H9 (cell line): Measurements from ENCODE around the gene MRTFA. TPM values are rescaled to one million over a fixed set of nuclear protein-coding genes. Genes with fewer than 3 reads are reported as not detected.
A peak's percentile ranks its signal among the peaks of the same experiment; 100 is the strongest.

Source experiments
- DNase-seq: peaks from one replicate; pipeline ENCODE4 v3.0.0-alpha.2; 2017
- H2AFZ ChIP-seq: one replicate; pipeline ENCODE4 v1.6.1; 2013; ENCODE audit warnings: mild to moderate bottlenecking, low read length, control low read depth, moderate library complexity
- H2AK5ac ChIP-seq: 2 replicates; pipeline ENCODE4 v1.6.1; 2013; ENCODE audit warnings: low read length, control low read depth, mixed read lengths; ENCODE audit not compliant: insufficient read length
- H2BK120ac ChIP-seq: one replicate; pipeline ENCODE4 v1.6.1; 2013; ENCODE audit warnings: low read depth, mild to moderate bottlenecking, low read length, control low read depth, inconsistent platforms; ENCODE audit not compliant: poor library complexity, severe bottlenecking
- H2BK12ac ChIP-seq: 2 replicates; pipeline ENCODE4 v1.6.1; 2013; ENCODE audit warnings: low read length, control low read depth, mixed read lengths, low read depth; ENCODE audit not compliant: insufficient read length
- H2BK15ac ChIP-seq: 2 replicates; pipeline ENCODE4 v1.6.1; 2013; ENCODE audit warnings: low read depth, low read length, control low read depth
- H2BK20ac ChIP-seq: one replicate; pipeline ENCODE4 v1.6.1; 2013; ENCODE audit warnings: low read depth, mild to moderate bottlenecking, low read length, control low read depth, inconsistent platforms; ENCODE audit not compliant: poor library complexity, severe bottlenecking
- H2BK5ac ChIP-seq: 2 replicates; pipeline ENCODE4 v1.6.1; 2013; ENCODE audit warnings: low read length, control low read depth, mixed read lengths; ENCODE audit not compliant: insufficient read length
- H3K14ac ChIP-seq: 2 replicates; pipeline ENCODE4 v1.6.1; 2013; ENCODE audit warnings: low read length, control low read depth; ENCODE audit not compliant: insufficient read depth
- H3K18ac ChIP-seq: 2 replicates; pipeline ENCODE4 v1.6.1; 2013; ENCODE audit warnings: low read depth, mild to moderate bottlenecking, mixed read lengths, low read length, control low read depth; ENCODE audit not compliant: insufficient read length
- H3K23ac ChIP-seq: 2 replicates; pipeline ENCODE4 v1.6.1; 2013; ENCODE audit warnings: low read length, control low read depth, mixed read lengths, low read depth; ENCODE audit not compliant: insufficient read length
- H3K23me2 ChIP-seq: 2 replicates; pipeline ENCODE4 v1.6.1; 2013; ENCODE audit warnings: low read depth, mild to moderate bottlenecking, mixed read lengths, low read length, control low read depth; ENCODE audit not compliant: insufficient read length, poor library complexity, severe bottlenecking
- H3K27ac ChIP-seq: 2 replicates; pipeline ENCODE4 v1.5.1; 2013; ENCODE audit warnings: low read length, control low read depth, mixed read lengths, low read depth; ENCODE audit not compliant: insufficient read length
- H3K27me3 ChIP-seq: 2 replicates; pipeline ENCODE4 v1.6.1; 2013; ENCODE audit warnings: low read length, control low read depth, inconsistent platforms; ENCODE audit not compliant: insufficient read depth
- H3K4ac ChIP-seq: 2 replicates; pipeline ENCODE4 v1.6.1; 2013; ENCODE audit warnings: low read depth, mild to moderate bottlenecking, control low read depth, inconsistent platforms, low read length, moderate library complexity
- H3K4me1 ChIP-seq: 2 replicates; pipeline ENCODE4 v1.6.1; 2013; ENCODE audit warnings: low read length, control low read depth, inconsistent platforms; ENCODE audit not compliant: insufficient read depth
- H3K4me2 ChIP-seq: 2 replicates; pipeline ENCODE4 v1.6.1; 2013; ENCODE audit warnings: low read length, control low read depth, mixed read lengths; ENCODE audit not compliant: insufficient read length, insufficient read depth
- H3K56ac ChIP-seq: 2 replicates; pipeline ENCODE4 v1.6.1; 2013; ENCODE audit warnings: low read depth, mild to moderate bottlenecking, mixed read lengths, low read length, control low read depth; ENCODE audit not compliant: insufficient read length
- H3K79me1 ChIP-seq: 2 replicates; pipeline ENCODE4 v1.6.1; 2013; ENCODE audit warnings: low read depth, mild to moderate bottlenecking, moderate library complexity, low read length, control low read depth, inconsistent platforms; ENCODE audit not compliant: insufficient read depth, poor library complexity, severe bottlenecking
- H3K79me2 ChIP-seq: 2 replicates; pipeline ENCODE4 v1.6.1; 2013; ENCODE audit warnings: low read length, control low read depth, inconsistent platforms; ENCODE audit not compliant: insufficient read depth
- H3K9ac ChIP-seq: 2 replicates; pipeline ENCODE4 v1.6.1; 2013; ENCODE audit warnings: low read length, control low read depth, mixed read lengths; ENCODE audit not compliant: insufficient read length; ENCODE audit errors: extremely low read depth
- H3K9me3 ChIP-seq: one replicate; pipeline ENCODE4 v1.6.1; 2013; ENCODE audit warnings: low read depth, low read length, inconsistent platforms; ENCODE audit not compliant: control insufficient read depth
- H3T11ph ChIP-seq: one replicate; pipeline ENCODE4 v1.6.1; 2013; ENCODE audit warnings: mild to moderate bottlenecking, low read length, control low read depth, inconsistent platforms
- H4K20me1 ChIP-seq: one replicate; pipeline ENCODE4 v1.6.1; 2013; ENCODE audit not compliant: control insufficient read depth, insufficient read length, insufficient read depth
- H4K5ac ChIP-seq: 2 replicates; pipeline ENCODE4 v1.6.1; 2013; ENCODE audit warnings: low read depth, mild to moderate bottlenecking, mixed read lengths, low read length, control low read depth; ENCODE audit not compliant: insufficient read length
- H4K8ac ChIP-seq: replicated peaks from 2 replicates; pipeline ENCODE4 v1.6.1; 2013; ENCODE audit warnings: low read length, control low read depth, mixed read lengths, low read depth; ENCODE audit not compliant: insufficient read length
- H4K91ac ChIP-seq: 2 replicates; pipeline ENCODE4 v1.6.1; 2013; ENCODE audit warnings: low read depth, mild to moderate bottlenecking, moderate library complexity, mixed read lengths, low read length, control low read depth; ENCODE audit not compliant: insufficient read length
- H3K27ac Mint-ChIP-seq, 3 experiments: 2 replicates in 2 of 3; 3 replicates in 1 of 3; pipeline ENCODE4 v1.8.0; 2020 to 2021; ENCODE audit warnings: mixed read lengths in 3 of 3, mild to moderate bottlenecking in 1 of 3, moderate library complexity in 1 of 3
- H3K27me3 Mint-ChIP-seq: 2 replicates; pipeline ENCODE4 v1.8.0; 2021; ENCODE audit warnings: low read depth, mild to moderate bottlenecking, moderate library complexity, mixed read lengths
- H3K36me3 Mint-ChIP-seq, 3 experiments: 2 replicates in 2 of 3; 3 replicates in 1 of 3; pipeline ENCODE4 v1.8.0; 2020 to 2021; ENCODE audit warnings: low read depth in 3 of 3, mixed read lengths in 3 of 3; ENCODE audit not compliant: insufficient read depth in 1 of 3
- H3K4me1 Mint-ChIP-seq, 2 experiments: 2 replicates each; pipeline ENCODE4 v1.8.0; 2020; ENCODE audit warnings: mixed read lengths in 2 of 2
- H3K4me3 Mint-ChIP-seq, 2 experiments: 2 replicates in 1 of 2; 3 replicates in 1 of 2; pipeline ENCODE4 v1.8.0; 2020 to 2021; ENCODE audit warnings: mild to moderate bottlenecking in 2 of 2, mixed read lengths in 2 of 2, moderate library complexity in 1 of 2
- H3K9me3 Mint-ChIP-seq, 2 experiments: 2 replicates in 1 of 2; 3 replicates in 1 of 2; pipeline ENCODE4 v1.8.0; 2020; ENCODE audit warnings: mild to moderate bottlenecking in 2 of 2, mixed read lengths in 2 of 2, moderate library complexity in 1 of 2
- WGBS: extraction: QIAGEN DNeasy Blood & Tissue Kit; methylation state at CpG from one replicate; pipeline ENCODE4 v1.1.7; 2013; ENCODE audit warnings: missing lambda C conversion rate, low lambda C conversion rate, mixed read lengths; ENCODE audit not compliant: insufficient read length; ENCODE audit errors: extremely low coverage; 5-methylcytosine and 5-hydroxymethylcytosine counted together
- total RNA-seq: library from RNA; stranded (reverse); gene quantifications from 2 replicates; pipeline ENCODE4 v1.2.1, GENCODE V29; 2021
- TF ChIP-seq, protein P1 (sequence below): fragments of 200-600 bp; sonication (generic); conservative IDR thresholded peaks from 3 replicates; pipeline ENCODE4 v1.8.0; 2021; ENCODE audit warnings: antibody characterized with exemption, mild to moderate bottlenecking

Gene MRTFA
- total RNA-seq, 1 experiment from 2014 or later: 38.1 TPM

DNA sequence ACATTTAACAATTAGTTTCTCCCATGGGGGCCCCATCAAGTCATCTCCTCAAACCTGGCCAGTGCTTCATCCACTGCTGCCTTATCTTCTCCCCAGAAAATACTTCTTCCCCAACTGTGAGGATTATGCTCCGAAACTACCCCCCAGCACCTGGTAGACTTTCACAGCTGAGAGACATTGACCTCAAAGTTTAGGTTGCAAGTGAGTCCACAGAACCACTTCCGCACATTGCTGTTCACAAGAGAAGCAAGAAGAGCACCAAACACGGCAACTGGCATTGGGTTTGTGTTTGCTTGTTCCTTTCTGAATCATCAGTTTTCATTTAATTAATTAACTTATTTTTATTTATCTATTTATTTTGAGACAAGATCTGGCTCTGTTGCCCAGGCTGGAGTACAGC, 48.9 kb upstream of the MRTFA start:
- Histone ChIP-seq H3K23ac (no peak overlapping the region), H2AFZ (no peak overlapping the region), H2BK15ac (no peak overlapping the region), H2BK20ac (no peak overlapping the region), H3K79me2 (no peaks in the 10 kb centered on the region), H3K23me2 (peaks cover 7% of the 10 kb centered on the region), H3K27ac (peak overlapping the region; percentile 15), H4K91ac (no peak overlapping the region), H3K18ac (peak overlapping the region; percentile 53), H4K5ac (no peak overlapping the region), H2BK120ac (no peak overlapping the region), H2AK5ac (peak overlapping the region; percentile 69), H3K27me3 (no peaks in the 10 kb centered on the region), H3K4me1 (peaks cover 2% of the 10 kb centered on the region; the same call in 1 of the 2 replicates), H2BK5ac (no peak overlapping the region), H4K20me1 (no peaks in the 10 kb centered on the region), H3K4me2 (peak overlapping the region; percentile 82), H3T11ph (no peak overlapping the region), H4K8ac (no peak overlapping the region), H2BK12ac (no peak overlapping the region), H3K9ac (peak overlapping the region; percentile 14), H3K9me3 (no peaks in the 10 kb centered on the region), H3K56ac (no peak overlapping the region), H3K14ac (no peak overlapping the region), H3K79me1 (no peaks in the 10 kb centered on the region), H3K4ac (no peak overlapping the region)
- Mint-ChIP-seq H3K27me3 (peaks cover 4% of the 10 kb centered on the region; the same call in 1 of the 2 replicates), H3K9me3 (no peaks in the 10 kb centered on the region), H3K4me1 (peaks cover 57 to 60% of the 10 kb centered on the region in 2 experiments), H3K4me3 (peak overlapping the region; percentile 61 to 72), H3K27ac (peak overlapping the region in 1 of 3 experiments; percentile 96; a peak in 2 of 7 replicates), H3K36me3 (peaks cover 0 to 10% (median 6%) of the 10 kb centered on the region in 3 experiments; a peak in 4 of 7 replicates)
- no CpG with 5 or more reads among the region's 3 CpGs for WGBS
- TF ChIP-seq, protein P1, sequence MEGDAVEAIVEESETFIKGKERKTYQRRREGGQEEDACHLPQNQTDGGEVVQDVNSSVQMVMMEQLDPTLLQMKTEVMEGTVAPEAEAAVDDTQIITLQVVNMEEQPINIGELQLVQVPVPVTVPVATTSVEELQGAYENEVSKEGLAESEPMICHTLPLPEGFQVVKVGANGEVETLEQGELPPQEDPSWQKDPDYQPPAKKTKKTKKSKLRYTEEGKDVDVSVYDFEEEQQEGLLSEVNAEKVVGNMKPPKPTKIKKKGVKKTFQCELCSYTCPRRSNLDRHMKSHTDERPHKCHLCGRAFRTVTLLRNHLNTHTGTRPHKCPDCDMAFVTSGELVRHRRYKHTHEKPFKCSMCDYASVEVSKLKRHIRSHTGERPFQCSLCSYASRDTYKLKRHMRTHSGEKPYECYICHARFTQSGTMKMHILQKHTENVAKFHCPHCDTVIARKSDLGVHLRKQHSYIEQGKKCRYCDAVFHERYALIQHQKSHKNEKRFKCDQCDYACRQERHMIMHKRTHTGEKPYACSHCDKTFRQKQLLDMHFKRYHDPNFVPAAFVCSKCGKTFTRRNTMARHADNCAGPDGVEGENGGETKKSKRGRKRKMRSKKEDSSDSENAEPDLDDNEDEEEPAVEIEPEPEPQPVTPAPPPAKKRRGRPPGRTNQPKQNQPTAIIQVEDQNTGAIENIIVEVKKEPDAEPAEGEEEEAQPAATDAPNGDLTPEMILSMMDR: no peak
- DNase-seq: no peak
